Activated naive CD8-positive, alpha-beta T cell treated with anti-CD3 and anti-CD28 coated beads, Interleukin-2, amount 50 U/mL, for 24 hours (primary cell): Measurements from ENCODE around the gene CCNL2.
"Not testable (repeated sequence)": the region's sequence is repeated elsewhere in the genome, so short reads cannot be mapped to it uniquely, and the experiment has no call there.

ENCODE experiments used
- ATAC-seq: fragments of 150-1000 bp; cut with Tn5 transposase; one replicate; pipeline ENCODE4 v1.10.0; 2021
- DNase-seq: peaks from one replicate; pipeline ENCODE4 v3.0.0; 2021
- H3K27ac Mint-ChIP-seq: one replicate; pipeline ENCODE4 v1.8.0; 2021; ENCODE audit warnings: mild to moderate bottlenecking, mixed read lengths
- H3K27me3 Mint-ChIP-seq: one replicate; pipeline ENCODE4 v1.8.0; 2021; ENCODE audit warnings: mixed read lengths
- H3K36me3 Mint-ChIP-seq: one replicate; pipeline ENCODE4 v1.8.0; 2021; ENCODE audit warnings: low read depth, mixed read lengths
- H3K4me1 Mint-ChIP-seq: one replicate; pipeline ENCODE4 v1.8.0; 2021; ENCODE audit warnings: mixed read lengths
- H3K4me3 Mint-ChIP-seq: one replicate; pipeline ENCODE4 v1.8.0; 2021; ENCODE audit warnings: mild to moderate bottlenecking, moderate library complexity, mixed read lengths
- H3K9me3 Mint-ChIP-seq: one replicate; pipeline ENCODE4 v1.8.0; 2021; ENCODE audit warnings: mixed read lengths

The CCNL2 gene

GRCh38 chr1:1435106-1435903 is 36.2 kb upstream of the CCNL2 start, which contains the start of gene VWA1:
Gene VWA1 (plus strand): TSS chr1:1435690. CDS start chr1:1435749, 59 bp downstream.
- peaks cover 20% of the 10 kb centered on the region for H3K27me3 Mint-ChIP-seq
- H3K9me3 Mint-ChIP-seq = no peaks in the 10 kb centered on the region
- ATAC-seq = peak; percentile 34
- H3K36me3 Mint-ChIP-seq = no peaks in the 10 kb centered on the region
- H3K4me1 Mint-ChIP-seq = peaks cover 12% of the 10 kb centered on the region
- H3K27ac Mint-ChIP-seq = no peak within 1 kb of the TSS
- H3K4me3 Mint-ChIP-seq = peak within 1 kb of the TSS; percentile 64
- DNase-seq = peak; percentile 81

GRCh38 chr1:1434824-1435105 is 35.6 kb upstream of the CCNL2 start:
- Mint-ChIP-seq H3K9me3 (no peaks in the 10 kb centered on the region), H3K36me3 (no peaks in the 10 kb centered on the region), H3K27ac (no peak overlapping the region), H3K27me3 (peaks cover 25% of the 10 kb centered on the region), H3K4me1 (peaks cover 12% of the 10 kb centered on the region), H3K4me3 (peak overlapping the region; percentile 64)
- DNase-seq (no peak), ATAC-seq (no peak)

GRCh38 chr1:1434131-1434823 is 35.1 kb upstream of the CCNL2 start:
- Mint-ChIP-seq H3K27ac (no peak overlapping the region), H3K4me1 (peaks cover 12% of the 10 kb centered on the region), H3K27me3 (peaks cover 30% of the 10 kb centered on the region), H3K4me3 (peak overlapping the region; percentile 36), H3K36me3 (no peaks in the 10 kb centered on the region), H3K9me3 (no peaks in the 10 kb centered on the region)
- DNase-seq (peak; percentile 46), ATAC-seq (peak; percentile 2)

GRCh38 chr1:1433804-1434130 is 34.6 kb upstream of the CCNL2 start:
- H3K27ac Mint-ChIP-seq = peak overlapping the region; percentile 73
- peaks cover 12% of the 10 kb centered on the region for H3K4me1 Mint-ChIP-seq
- ATAC-seq (peak; percentile 91), DNase-seq (peak; percentile 77)
- no peaks in the 10 kb centered on the region for H3K36me3 Mint-ChIP-seq
- H3K9me3 Mint-ChIP-seq = no peaks in the 10 kb centered on the region
- peak overlapping the region; percentile 36 for H3K4me3 Mint-ChIP-seq
- peaks cover 31% of the 10 kb centered on the region for H3K27me3 Mint-ChIP-seq

- H3K9me3 Mint-ChIP-seq = no peaks in the 10 kb centered on the region
These were observed 34.0 kb upstream of the CCNL2 start for GRCh38 chr1:1432951-1433803.

GRCh38 chr1:1432274-1432950 is 33.3 kb upstream of the CCNL2 start:
- H3K36me3 Mint-ChIP-seq = peaks cover 2% of the 10 kb centered on the region
- no peak overlapping the region for H3K4me3 Mint-ChIP-seq
- peaks cover 14% of the 10 kb centered on the region for H3K4me1 Mint-ChIP-seq
- no peaks in the 10 kb centered on the region for H3K9me3 Mint-ChIP-seq
- H3K27ac Mint-ChIP-seq = no peak overlapping the region
- DNase-seq (no peak), ATAC-seq (no peak)
- peaks cover 29% of the 10 kb centered on the region for H3K27me3 Mint-ChIP-seq

More at GRCh38 chr1:1432951-1433803, 34.0 kb upstream of the CCNL2 start:
- no peak for DNase-seq
- no peak for ATAC-seq
- H3K4me3 Mint-ChIP-seq = peak overlapping the region; percentile 36
- peaks cover 29% of the 10 kb centered on the region for H3K27me3 Mint-ChIP-seq
- H3K36me3 Mint-ChIP-seq = peaks cover 2% of the 10 kb centered on the region
- H3K4me1 Mint-ChIP-seq = peaks cover 14% of the 10 kb centered on the region
- H3K27ac Mint-ChIP-seq = peak overlapping the region; percentile 73

- Mint-ChIP-seq H3K4me1 (peaks cover 14% of the 10 kb centered on the region), H3K27me3 (peaks cover 29% of the 10 kb centered on the region), H3K9me3 (no peaks in the 10 kb centered on the region), H3K4me3 (no peak overlapping the region), H3K27ac (no peak overlapping the region), H3K36me3 (peaks cover 2% of the 10 kb centered on the region)
- no peak for DNase-seq
- ATAC-seq = no peak
These were observed 32.7 kb upstream of the CCNL2 start for GRCh38 chr1:1431845-1432273.

- H3K9me3 Mint-ChIP-seq = no peaks in the 10 kb centered on the region
- no peak for DNase-seq
- peaks cover 12% of the 10 kb centered on the region for H3K4me1 Mint-ChIP-seq
- H3K4me3 Mint-ChIP-seq = no peak overlapping the region
- peaks cover 2% of the 10 kb centered on the region for H3K36me3 Mint-ChIP-seq
- no peak overlapping the region for H3K27ac Mint-ChIP-seq
- H3K27me3 Mint-ChIP-seq = peaks cover 26% of the 10 kb centered on the region
- no peak for ATAC-seq
These were observed 32.1 kb upstream of the CCNL2 start for GRCh38 chr1:1430992-1431844.

- no peak for DNase-seq
- no peak overlapping the region for H3K4me3 Mint-ChIP-seq
- no peaks in the 10 kb centered on the region for H3K9me3 Mint-ChIP-seq
- H3K27me3 Mint-ChIP-seq = peaks cover 25% of the 10 kb centered on the region
- H3K27ac Mint-ChIP-seq = no peak overlapping the region
- peaks cover 10% of the 10 kb centered on the region for H3K4me1 Mint-ChIP-seq
- peaks cover 2% of the 10 kb centered on the region for H3K36me3 Mint-ChIP-seq
- ATAC-seq = no peak
These were observed 31.2 kb upstream of the CCNL2 start for GRCh38 chr1:1430114-1430982.

GRCh38 chr1:1429671-1430073 is 30.5 kb upstream of the CCNL2 start:
- Mint-ChIP-seq H3K4me1 (peaks cover 7% of the 10 kb centered on the region), H3K27ac (no peak overlapping the region), H3K36me3 (peaks cover 2% of the 10 kb centered on the region), H3K9me3 (no peaks in the 10 kb centered on the region), H3K27me3 (peaks cover 22% of the 10 kb centered on the region), H3K4me3 (no peak overlapping the region)
- no peak for DNase-seq
- no peak for ATAC-seq

- not testable (repeated sequence) for H3K27ac Mint-ChIP-seq, H3K9me3 Mint-ChIP-seq, ATAC-seq, H3K4me1 Mint-ChIP-seq, DNase-seq, H3K4me3 Mint-ChIP-seq, H3K36me3 Mint-ChIP-seq
- peaks cover 21% of the 10 kb centered on the region for H3K27me3 Mint-ChIP-seq
These were observed 29.8 kb upstream of the CCNL2 start for GRCh38 chr1:1428967-1429366.

- Mint-ChIP-seq H3K4me1 (peaks cover 2% of the 10 kb centered on the region), H3K27me3 (peaks cover 21% of the 10 kb centered on the region), H3K36me3 (peaks cover 2% of the 10 kb centered on the region), H3K9me3 (no peaks in the 10 kb centered on the region), H3K27ac (peak overlapping the region; percentile 21), H3K4me3 (no peak overlapping the region)
- ATAC-seq (no peak), DNase-seq (no peak)
These were observed 29.0 kb upstream of the CCNL2 start for GRCh38 chr1:1428174-1428573.

- Mint-ChIP-seq H3K4me1 (peaks cover 4% of the 10 kb centered on the region), H3K27ac (no peak overlapping the region), H3K4me3 (no peak overlapping the region), H3K27me3 (peaks cover 21% of the 10 kb centered on the region), H3K9me3 (no peaks in the 10 kb centered on the region), H3K36me3 (peaks cover 2% of the 10 kb centered on the region)
- ATAC-seq (no peak), DNase-seq (no peak)
These were observed 28.6 kb upstream of the CCNL2 start for GRCh38 chr1:1427820-1428148.
